Measurements from ENCODE around the gene FASTKD3.

FASTKD3 gene

GRCh38 chr5:7811715-7812114 lies 57.1 kb downstream of the FASTKD3 start:
- peaks cover 0 to 2% of the 10 kb centered on the region in 2 donors for H3K4me1 ChIP-seq (ENCODE audit: control insufficient read depth in 2 of 2, insufficient read depth in 2 of 2, low read length in 2 of 2)
- H3K4me3 ChIP-seq (ENCODE audit: low read length in 2 of 2): no peak overlapping the region
- H3K9ac ChIP-seq (ENCODE audit: low read depth in 1 of 2, low read length in 2 of 2): no peak overlapping the region
- H3K27me3 ChIP-seq (ENCODE audit: control insufficient read depth in 2 of 2, insufficient read depth in 2 of 2, low read length in 2 of 2): peaks cover 0 to 5% of the 10 kb centered on the region in 2 donors
- no peaks in the 10 kb centered on the region for H3K36me3 ChIP-seq (ENCODE audit: control insufficient read depth in 2 of 2, insufficient read depth in 2 of 2, low read length in 2 of 2)
- no peak overlapping the region for H3K27ac ChIP-seq (ENCODE audit: low read depth in 2 of 2, low read length in 2 of 2)
- no peaks in the 10 kb centered on the region for H3K9me3 ChIP-seq (ENCODE audit: control insufficient read depth in 2 of 2, low read length in 2 of 2)
